Hepatic stellate cell (primary cell): ENCODE measurements around the gene TRIM2.
"Not testable (repeated sequence)": the region's sequence is repeated elsewhere in the genome, so short reads cannot be mapped to it uniquely, and the experiment has no call there.

Experiments
- DNase-seq: peaks from one replicate; pipeline ENCODE4 v3.0.0; 2011; ENCODE audit warnings: low spot score

The TRIM2 gene

DNA sequence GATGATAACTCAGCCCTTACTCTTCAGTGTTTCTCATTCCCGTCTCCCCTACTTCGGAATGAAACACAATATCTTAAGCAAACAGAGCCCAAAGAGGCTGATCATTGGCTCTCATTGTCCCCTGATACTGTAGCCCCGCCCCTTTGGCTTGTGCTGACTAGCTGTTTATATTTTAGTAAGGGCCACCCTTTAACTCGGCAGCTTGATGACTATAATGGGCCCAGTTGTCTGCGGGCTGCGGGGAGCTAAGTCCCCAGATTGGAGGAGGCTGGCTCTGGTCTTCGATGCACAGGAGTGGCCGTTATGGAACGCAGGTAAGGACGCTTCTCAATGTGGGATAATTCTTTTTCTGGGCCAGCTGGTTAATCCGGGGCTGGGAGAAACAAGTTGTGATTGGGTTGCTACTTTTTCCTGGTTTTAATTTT lies at the start of gene TRIM2:
Gene TRIM2, plus strand, starts transcription at position 197 of the 425 bp plus-strand sequence. Its CDS starts 88 bp downstream, at position 285.
- DNase-seq = peak; percentile 36

DNA sequence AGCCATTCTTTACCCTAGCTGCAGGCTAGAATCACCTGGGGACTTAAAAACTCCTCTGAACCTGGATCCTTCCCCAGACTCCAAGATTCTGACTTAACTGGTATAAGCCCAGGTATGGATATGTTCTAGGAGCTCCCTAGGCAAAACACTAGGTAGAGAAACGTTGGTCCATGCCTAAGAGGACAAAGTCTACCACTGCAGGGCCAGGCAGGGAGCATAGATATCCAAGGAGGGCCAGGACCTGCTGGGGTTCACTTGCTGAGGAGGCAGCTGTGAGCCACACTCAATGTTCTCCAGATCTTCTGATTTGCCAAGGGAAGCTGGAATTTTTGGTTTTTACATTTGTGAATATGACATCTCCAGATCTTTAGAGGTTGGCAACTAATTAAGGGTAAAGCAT lies 48.6 kb upstream of the TRIM2 start:
- no peak for DNase-seq

DNA sequence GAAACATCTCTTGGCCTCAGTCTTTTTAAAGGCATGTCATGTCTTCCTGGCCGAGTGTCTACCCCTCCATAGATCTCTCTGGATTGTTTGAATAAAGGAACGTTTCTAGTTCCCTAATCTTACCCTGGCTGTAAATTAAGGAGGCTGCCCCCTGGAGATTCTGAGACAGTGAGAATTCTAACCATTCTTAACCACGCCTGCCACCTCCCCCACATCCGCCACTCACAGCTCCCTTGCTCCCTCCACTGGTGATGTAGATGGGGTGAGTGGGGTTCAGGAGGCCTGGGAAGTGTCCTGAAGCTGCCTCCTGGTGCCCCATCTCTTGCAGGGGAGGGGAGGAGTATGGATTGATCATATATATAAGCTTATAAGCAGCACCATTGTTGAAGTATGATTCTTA lies 48.0 kb upstream of the TRIM2 start:
- DNase-seq = no peak

DNA sequence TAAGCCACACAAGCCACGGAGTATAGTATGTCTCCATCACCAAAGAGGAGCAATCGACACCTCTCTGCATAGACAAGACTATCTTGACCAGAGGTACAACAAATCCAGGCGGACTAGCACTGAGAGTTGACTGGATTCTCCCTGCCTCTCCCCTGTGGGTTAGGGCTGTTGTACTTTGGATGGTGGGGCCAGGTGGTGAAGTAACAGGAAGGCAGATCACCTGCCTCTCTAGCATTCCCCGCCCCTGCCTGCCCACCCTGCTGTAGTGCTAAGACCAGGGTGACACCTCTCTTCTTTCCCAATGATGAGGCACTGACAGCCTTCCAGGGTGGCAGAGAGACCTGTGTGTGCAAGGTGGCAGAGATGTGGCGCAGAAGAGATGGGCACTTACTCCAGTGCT lies 47.5 kb upstream of the TRIM2 start:
- DNase-seq = no peak

DNA sequence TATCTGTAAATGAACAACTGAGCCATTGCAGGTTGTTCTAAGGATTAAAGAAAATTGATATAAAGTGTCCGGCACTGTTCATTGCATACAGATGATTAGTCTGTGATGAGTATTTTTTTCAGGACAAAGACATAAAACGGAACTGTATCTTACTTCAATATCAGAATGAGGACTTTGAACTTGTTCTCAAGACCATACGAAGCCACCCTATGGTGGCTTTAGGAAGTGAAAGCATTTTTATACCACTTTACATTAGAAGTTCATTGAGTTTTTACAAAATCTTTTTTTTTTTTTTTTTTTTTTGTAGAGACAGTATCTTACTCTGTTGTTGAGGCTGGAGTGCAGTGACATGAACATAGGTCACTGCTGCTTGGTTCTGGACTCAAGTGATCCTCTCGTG lies 45.2 kb upstream of the TRIM2 start:
- no peak for DNase-seq

DNA sequence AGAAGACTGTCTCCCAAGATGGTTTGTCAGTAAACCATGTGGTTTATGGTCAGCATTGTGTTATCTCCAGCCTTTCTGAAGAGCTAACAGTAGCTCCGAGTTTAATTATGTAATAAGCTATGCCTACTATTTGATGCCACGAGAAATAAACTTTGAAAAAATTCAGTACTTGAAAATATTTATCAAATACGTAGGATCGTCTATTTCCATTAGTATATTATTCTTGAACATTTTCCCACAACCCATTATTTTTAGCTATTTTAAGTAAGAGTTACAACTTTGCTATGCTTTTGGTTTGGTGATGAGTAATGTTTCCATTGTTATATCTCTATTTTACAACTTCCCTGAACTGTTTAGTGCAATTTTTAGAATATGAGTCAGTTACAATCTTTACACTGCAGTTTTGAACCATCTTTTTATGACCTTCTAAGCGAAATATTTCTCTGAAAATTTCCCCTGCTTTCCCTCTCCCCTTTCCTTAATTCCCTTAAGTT lies 44.5 kb upstream of the TRIM2 start:
- peak; percentile 47 for DNase-seq

DNA sequence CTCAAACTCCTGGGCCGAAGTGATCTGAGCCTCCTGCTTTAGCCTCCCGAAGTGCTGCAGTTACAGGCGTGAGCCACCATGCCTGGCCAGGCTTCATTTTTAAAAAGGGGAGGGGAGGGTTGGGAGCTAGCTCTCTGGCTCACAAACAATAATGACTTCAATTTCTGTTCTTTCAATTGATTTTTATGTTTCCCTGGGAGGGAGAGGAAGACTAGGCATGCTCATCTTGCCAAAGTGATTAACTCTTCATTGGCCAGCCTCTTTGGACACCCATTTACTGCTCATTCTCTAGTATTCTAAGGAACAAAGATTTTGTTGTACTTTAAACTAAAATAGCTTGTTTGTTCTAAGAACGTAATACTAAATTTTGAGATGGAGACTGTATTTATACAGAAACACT lies 43.4 kb upstream of the TRIM2 start:
- DNase-seq = no peak

DNA sequence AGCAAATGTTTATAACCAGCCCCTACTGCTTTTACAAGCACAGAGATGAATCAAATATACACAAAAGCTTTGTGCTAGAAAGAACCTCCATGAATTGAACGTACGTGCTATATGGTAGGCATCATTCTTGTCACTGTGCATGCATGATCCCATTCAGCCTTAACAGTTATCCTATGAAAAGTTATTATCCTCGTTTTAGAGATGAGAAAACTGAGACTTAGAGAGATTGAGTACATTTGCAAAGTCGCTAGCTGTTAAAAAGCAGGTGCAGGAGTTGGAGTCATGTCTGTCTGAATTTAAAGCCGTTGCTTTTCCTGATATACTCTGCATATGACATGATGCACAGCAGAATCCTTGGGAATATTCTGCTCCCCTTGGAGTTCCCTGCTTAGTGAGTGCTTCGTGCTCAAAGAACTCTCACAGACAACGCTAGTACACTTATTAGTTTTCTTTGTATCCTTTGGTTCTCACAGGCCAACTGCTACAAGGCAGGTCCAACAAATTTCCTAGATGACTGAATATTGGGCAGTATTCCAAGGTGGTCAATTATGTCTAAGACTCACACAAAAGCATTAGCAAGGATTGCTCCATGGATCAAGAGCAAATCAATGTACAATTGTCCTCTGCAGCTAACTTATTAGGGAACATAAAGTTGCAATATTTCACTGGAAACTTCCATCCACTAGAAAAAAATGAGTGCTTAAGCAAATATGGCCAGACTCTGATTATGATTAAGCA lies 42.8 kb upstream of the TRIM2 start:
- DNase-seq = no peak

DNA sequence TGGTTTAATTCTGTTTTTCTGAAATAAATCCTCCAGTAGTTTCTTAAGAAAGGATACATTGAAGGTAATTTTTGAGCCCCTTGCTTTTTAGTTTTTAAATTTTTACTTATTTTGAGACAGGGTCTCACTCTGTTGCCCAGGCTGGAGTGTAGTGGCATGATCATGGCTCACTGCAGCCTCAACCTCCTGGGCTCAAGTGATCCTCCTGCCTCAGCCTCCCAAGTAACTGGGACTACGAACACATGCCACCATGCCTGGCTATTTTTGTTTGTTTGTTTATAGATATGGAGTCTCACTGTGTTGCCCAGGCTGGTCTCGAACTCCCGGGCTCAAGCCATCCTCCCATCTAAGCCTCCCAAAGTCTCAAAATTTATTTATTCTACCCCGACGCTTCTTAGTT lies 39.0 kb upstream of the TRIM2 start:
- DNase-seq = not testable (repeated sequence)

DNA sequence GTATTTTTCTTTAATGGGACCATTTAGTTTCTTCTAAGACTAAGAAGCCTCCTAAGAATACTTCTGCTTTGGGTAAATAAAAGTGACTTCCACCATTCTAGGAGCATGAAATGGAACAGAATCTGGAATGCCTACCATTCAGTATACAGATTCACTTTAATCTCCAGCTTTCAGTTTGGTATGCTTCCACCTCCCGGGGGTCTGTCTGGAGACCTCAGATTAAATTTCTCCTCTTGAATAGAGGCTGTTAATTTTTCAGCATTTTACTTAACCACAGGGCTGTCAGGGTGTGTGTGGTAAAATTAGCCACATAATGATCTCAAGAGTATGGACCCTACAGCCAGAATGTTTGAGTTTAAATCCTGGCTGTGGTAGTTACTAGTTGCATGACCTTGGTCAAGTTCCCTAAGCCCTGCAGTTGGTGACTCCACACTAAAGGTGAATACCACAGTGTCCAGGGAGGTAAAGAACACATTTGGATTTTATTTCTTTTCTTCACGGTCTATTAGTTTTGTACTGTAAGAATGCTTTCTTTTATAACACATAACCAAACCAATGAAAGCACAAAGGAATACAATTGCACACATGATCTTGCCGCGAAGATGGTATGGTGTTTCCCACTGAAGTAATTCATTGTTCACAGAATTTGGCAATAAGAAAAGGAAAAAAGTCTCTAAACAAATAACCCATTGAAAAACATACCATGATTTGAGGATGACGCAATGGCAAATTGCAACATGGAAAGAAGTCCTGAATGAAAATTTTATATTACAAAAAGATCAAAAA lies 37.3 kb upstream of the TRIM2 start:
- no peak for DNase-seq

DNA sequence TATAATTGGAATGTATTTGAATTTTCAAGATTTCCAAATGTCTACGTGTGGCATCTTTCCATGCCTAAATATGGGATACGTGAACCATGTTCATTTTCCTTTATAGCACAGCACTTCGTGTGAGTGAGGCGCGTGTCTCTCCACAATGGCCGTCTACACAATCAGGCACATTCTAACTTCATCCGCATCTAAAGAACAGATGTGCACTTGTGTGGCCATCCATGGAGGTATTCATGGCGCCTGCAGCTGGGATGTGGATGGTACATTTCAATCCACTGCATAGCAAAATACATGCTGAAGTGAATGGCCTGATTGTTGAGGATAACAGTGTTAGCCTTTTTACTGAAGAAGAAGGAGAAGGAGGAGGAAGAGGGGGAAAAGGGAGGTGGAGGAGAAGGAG lies 34.5 kb upstream of the TRIM2 start:
- DNase-seq = no peak

DNA sequence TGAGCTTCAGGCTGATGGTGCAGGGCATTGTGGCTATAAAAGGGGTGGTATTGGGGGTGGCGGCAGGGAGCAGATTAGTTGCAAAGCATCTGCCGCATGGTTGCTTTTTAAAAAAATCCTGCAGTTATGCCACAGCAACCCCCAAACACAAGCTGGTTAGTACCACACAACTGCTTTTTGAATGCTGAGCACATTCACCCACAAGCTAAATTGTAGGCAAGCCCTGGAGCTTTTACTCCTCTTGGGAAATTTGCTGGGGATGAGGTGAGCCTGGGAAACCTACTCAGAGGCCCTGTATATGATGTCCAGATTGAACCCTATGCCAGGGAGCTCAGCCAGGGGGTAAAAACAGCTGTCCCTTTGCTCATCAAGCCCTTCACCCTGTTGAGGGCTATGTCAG lies 33.8 kb upstream of the TRIM2 start:
- no peak for DNase-seq

DNA sequence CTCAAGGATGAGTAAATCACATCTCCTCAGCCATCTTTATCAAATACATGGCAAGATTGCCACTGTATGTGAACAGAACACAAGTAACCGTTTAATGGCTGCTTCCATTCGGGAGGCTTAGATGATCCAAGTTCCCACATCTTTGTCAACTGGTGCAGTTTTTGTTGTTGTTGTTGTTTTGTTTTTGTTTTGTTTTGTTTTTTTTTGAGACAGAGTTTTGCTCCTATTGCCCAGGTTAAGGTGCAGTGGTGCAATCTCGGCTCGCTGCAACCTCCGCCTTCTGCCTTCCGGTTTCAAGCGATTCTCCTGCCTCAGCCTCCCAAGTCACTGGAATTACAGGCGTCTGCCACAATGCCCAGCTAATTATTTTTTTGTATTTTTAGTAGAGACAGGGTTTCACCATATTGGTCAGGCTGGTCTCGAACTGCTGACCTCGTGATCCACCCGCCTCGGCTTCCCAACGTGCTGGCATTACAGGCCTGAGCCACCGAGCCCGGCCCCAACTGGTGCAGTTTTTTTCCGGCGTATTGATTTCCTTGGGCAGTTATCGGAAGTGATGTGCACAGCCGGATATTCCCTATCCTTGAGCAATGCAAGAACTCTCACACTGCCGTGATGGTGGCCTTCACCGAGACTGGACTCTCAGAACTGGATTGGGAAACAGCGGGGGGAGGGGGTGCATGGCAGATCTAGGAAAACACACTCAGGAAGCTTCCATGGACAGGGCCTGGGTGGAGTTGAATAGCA lies 29.2 kb upstream of the TRIM2 start:
- no peak for DNase-seq

DNA sequence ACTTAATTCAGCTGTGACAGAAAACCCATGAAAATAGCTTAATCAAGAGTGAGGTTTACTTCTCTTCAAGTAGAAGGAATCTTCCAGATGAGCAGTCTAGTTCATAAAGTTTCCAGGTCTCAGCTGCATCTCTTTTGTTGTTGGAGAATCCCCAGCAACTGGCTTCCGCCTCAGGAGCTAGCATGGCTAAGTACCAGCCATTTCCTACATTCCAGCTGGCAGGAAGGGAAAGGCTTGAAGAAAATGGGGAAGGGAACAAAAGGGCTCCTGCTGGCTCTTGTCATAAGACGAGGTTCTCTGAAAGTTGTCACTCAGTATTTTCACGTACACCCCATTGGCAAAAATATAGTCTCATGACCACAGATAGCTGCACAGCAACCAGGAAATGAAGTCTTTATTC lies 27.3 kb upstream of the TRIM2 start:
- no peak for DNase-seq

DNA sequence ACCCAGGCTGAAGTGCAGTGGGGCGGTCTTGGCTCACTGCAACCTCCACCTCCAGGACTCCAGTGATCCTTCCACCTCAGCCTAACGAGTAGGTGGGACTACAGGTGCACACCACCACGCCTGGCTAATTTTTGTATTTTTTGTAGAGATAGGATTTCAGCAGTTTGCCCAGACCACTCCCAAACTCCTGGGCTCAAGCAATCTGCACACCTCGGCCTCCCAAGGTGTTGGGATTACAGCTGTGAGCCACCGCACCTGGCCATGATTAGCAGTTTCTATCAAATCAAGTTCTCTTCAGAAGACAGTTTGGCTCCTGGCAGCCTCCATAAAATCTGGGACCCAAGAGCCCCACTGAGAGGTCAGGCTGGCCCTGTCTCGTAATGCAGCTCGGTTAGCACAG lies 26.4 kb upstream of the TRIM2 start:
- DNase-seq = no peak

DNA sequence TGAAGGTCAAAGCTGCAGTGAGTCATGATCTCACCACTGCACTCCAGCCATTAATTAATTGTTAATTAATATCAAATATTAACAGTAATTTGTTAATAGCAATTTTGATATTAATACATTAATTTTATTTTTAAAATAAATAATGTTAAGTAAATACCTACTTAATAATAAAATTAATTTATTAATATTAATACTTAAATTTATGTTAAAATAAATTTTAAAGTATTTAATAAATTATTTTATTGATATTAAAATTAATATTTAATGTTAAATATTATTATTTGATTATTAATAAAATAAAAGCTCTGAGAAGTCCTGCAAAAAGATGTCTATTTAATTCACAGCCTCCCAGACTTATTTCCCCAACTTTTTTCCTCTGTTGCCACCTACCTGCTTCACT lies 25.1 kb upstream of the TRIM2 start:
- no peak for DNase-seq

DNA sequence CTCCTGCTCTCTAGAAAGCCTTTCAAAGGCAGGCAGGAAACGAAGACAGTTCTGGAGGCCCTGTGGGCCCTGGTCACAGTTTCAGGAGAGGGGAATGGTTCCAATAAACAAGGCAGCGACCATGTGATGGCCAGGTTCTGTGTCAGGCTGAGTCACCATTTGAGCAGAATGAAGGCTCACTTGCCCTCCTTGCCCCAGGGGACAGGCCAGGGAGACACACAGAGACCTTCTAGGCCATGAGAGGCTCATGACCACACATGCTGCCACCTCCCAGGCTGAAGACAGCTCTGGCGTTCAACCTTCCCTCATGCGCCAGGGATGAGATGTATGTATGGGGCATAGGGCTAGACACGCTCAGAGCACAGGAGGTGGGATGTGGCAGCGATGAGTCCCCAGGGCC lies 22.9 kb upstream of the TRIM2 start:
- DNase-seq = no peak

DNA sequence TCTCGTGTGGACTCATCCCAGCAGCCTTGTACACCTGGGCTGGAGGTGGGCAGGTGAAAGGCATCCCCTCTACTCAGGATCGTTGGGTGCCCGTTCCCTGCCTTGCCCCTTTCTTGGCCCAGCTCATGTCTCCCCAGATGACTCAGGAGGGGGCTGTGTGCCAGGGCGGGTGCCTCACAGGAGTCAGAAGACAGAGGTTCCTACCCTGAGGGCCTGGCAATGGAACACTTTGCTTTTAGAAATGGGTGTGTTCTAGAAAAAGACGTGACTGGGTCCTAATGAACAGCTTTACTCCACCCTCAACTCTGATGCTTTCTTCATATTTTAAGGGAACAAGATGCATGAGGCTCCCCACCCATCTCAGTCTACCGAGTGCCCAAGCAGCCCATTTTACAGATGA lies 22.5 kb upstream of the TRIM2 start:
- no peak for DNase-seq

DNA sequence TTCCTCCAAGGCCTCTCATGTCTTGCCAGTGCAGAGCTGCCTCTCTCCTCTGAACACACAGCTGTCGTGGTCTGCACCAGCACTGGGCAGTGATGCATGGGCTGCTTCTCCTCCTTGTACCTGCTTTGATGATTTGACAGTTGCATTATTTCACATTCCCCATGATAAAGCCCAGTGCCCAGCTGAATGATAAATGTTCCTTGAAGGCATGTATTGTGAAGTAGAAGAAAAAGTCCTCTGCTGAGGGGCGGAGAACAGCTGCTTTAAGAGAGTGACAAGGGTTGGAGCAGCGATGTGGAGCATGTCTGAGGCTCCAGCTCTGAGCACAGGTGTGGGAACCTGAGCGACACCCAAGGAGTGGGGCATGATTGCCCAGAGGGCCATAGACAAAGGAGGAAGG lies 21.1 kb upstream of the TRIM2 start:
- DNase-seq = no peak

DNA sequence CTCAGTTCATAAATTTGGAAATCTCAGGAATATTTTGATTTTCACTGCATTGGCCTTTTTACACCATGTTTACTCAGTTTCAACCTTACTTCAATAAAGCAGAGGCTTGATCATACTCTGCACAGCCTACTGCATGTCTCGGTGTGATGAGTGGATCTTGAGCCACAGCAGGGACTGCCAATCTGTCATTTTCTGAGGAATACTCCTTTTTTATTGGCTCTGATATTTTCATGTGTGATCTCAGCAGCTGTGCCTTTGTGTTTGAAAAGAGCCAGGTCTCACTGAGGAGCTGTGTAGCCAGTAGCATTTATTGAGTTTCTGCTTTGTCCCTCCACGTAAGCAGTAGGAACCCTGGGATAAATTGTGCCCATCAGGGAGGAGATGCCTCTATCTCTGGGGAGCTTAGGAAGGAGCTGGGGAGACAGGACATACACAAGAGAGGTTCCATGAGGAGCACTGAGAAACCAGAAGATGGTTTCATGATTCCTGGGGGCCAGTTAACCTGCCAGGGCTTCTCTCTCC lies 18.9 kb upstream of the TRIM2 start:
- DNase-seq = no peak

DNA sequence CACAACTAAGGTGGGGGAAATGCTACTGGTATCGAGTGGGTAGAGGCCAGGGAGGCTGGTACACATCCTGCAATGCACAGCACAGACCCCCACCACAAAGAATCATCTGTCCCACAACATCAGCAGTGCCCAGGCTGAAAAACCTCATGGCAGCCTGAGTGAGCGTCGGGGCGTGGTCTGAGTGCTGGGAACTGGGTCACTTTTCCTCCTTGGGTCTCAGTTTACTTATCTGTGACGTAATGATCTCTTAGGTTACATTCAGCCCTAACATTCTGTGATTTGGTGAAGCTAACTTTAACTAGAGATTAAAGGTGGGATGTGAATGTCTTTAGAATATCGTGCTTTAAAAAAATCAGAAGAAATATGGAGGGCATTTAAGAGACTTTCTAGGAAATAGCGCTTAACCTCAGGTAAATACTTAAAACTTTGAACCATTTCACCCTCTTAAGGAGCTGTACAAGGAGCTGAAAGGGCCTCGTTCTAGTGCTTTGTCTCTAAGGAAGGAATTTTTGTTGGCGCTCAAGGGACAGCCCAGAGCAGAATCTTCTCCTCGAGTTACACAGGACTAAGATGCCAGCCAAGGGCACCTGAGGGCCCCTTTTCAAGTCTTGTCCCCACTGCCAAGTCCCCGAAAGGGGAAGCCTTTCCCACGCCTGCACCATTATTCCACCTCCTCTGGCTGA lies 18.1 kb upstream of the TRIM2 start:
- DNase-seq = no peak
